NK-92 (cell line): ENCODE results near the gene FBXO11.
"Not testable (repeated sequence)": the region's sequence is repeated elsewhere in the genome, so short reads cannot be mapped to it uniquely, and the experiment has no call there.

Experiments
- DNase-seq: peaks from one replicate; lab custom pipeline; 2025; ENCODE audit not compliant: unreplicated experiment; lab: John Stamatoyannopoulos, UW

Gene FBXO11

DNA sequence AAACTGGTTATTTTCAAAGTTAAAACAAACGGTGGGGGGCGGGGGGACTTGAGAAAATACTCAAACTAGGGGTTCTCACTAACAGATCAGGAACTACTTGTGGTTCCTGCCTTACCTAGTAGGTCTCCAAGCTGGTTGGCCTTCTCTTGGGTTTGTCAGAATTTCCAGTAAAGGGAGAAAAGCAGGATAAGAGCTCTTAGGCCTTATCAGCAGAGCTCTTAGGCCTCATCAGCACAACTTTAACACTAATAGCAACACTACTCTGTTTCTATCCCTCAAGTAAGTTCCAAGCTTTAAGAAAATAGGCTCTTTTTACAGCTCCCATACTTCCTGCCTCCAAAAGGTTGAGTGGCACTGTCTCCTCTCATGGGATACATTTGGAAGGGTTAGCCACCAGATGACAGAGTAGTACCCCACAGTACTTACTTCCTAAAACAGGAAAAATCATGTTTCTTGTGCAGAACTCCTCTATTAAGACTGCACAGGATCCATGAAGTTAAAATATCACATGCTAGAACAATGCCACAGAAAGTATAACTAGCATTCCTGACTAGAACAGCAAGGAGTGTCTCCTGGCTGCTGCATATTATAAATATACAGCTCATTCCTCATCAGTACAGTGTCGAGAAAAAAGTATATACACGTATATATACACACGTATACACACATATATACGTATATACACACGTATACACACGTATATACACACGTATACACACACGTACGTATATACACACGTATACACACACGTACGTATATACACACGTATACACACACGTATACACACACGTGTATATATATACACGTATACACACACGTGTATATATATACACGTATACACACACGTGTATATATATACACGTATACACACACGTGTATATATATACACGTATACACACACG lies 6.1 kb downstream of the FBXO11 start:
- no peak for DNase-seq

DNA sequence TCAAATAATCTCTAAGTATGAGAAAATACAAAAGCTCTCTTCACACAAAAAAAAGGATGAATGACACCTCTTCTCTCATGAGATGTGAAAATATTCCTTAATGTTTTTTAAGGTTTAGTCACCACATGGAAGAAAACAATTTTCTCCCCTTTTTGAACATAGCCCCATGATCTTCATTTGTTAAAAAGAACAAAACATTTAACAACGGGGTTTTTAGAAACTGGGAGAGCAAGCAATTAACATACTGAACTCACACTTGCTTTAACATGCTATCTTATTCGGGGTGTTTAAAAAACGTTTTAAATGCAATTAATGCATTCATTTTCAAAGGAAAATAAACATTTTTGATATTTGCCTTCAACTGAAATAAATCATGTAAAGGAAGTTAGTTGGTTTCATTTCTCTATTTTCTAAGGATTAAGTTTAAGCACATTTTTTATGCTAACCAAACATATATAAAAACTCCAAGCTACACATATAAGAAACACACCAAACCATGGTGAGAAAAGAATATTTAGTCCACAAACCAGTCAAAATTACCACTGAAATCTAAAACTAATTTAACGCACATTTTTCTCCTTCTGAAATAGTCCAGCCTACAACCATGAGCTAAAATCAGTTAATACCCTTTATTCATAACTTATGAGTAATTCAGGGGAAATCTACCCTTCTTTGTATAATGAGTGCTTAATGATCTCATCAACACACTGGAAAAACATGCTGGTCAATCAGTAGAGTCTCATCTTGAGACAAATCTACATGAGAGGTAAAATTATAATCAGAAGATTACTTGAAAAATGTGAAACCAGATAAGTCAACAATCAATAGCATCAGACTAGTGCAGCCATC lies 8.2 kb downstream of the FBXO11 start:
- no peak for DNase-seq

DNA sequence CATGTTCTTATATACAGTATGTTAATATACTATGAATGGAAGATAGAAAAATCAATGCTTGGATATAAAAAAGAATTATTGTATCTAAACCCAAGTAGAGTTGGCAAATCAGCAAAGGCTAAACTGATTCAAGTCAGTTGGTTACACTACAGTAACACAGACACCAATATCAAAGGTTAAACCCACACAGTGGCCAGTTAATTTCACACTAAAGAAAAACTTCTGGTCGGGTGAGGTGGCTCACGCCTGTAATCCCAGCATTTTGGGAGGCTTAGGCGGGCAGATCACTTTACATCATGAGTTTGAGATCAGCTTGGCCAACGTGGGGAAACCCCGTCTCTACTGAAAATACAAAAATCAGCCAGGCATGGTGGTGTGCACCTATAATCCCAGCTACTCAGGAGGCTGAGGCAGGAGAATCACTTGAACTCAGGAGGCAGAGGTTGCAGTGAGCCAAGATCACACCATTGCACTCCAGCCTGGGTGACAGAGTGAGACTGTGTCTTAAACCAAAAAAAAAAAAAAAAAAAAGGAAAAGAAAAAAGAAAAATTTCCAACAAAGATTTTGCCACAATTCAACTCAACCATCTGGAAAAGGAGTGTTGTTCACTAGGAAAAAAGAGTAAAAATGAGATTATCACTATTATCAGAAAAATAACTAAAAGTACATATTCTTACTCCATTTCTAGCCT lies 9.0 kb downstream of the FBXO11 start:
- DNase-seq, result not testable (repeated sequence)

DNA sequence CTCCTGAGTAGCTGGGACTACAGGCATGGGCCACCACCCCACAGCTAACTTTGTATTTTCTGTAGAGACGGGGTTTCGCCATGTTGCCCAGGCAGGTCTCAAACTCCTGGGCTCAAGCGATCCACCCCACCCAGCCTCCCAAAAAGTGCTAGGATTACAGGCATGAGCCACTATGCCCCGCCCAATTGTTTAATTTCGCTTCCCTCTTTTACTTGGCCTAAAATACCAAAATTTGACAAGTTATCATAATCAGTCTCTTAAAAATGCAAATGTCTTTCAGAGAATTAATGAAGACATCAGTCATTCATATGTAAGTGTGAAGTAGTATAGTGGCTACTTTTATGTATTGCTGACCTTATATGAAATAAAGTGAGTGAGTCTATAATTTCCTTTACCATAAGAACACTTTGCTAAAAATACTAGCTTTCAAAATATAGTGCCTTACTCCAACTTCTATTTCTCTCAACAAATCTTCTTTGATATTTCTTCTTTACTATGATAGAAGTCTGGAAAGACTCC lies 9.8 kb downstream of the FBXO11 start:
- DNase-seq, result no peak

DNA sequence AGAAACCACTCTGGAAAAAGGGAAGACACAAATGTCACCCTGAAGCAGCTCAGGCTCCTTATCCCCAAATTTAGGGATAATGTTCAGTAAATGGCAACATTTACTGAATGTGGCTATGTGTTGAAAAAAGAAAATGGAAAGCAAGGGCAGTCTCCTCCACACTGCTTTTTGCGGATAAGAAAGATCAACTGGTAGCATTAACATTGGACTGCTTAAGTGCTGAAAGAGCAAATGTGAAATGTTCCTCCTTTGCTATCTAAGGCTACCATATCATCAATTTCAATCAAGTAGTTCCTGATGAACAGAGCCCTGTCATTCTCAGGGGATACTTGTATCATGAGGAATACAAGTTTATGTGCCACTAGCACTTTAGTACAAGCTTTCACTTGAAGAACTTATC lies 12.5 kb downstream of the FBXO11 start:
- no peak for DNase-seq

DNA sequence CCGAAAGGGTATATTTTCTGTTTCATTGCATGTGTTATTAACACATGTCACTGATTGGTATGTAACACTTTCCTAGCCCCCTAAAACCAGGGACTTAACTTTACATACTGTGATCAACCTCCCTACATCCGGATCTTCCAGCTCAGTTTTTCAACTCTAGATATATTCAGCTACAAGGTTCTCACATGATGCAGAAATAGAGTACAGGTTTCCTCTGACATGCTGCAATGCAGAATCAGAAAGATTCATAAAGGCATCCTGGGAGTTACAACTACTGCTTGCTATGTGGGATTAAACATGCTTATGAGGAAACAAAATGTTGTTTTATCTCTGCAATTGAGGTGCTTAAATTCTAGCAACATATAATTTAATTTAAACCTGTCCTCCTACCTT lies 14.0 kb downstream of the FBXO11 start:
- no peak for DNase-seq

DNA sequence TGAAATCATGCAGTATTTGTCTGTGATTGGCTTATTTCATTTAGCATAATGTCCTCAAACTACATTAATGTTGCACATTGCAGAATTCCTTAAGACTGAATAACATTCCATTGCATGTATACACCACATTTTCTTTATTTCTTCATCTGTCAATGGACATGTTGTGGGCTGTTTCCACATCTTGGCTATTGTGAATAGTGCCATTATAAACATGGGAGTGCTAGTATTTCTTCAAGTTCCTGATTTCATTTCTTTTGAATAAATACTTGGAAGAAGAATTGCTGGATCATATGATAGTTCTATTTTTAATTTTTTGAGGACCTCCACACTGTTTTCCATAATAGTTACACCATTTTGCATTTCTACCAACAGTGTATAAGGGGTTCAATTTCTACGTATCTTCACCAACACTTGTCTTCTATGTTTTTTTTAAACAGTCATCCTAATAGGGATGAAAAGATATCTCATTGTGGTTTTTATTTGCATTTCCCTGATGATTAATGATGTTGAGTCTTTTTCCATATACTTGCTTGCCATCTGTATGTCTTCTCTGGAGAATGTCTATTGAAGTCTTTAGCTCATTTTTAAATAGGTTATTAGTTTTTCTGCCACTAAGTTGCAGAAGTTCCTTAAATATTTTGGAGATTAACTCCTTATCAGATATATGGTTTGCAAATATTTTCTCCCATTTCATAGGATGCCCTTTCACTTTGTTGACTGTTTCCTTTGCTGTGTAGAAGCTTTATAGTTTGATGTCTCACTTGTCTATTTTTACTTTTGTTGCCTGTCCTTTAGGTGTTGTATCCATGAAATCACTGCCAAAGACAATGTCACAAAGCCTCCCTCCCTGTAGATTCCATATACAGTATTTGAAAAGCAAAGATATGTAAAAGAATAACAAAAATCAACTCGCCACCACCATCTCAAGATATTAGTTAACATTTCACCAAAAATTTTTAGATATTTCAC lies 14.6 kb downstream of the FBXO11 start:
- no peak for DNase-seq

DNA sequence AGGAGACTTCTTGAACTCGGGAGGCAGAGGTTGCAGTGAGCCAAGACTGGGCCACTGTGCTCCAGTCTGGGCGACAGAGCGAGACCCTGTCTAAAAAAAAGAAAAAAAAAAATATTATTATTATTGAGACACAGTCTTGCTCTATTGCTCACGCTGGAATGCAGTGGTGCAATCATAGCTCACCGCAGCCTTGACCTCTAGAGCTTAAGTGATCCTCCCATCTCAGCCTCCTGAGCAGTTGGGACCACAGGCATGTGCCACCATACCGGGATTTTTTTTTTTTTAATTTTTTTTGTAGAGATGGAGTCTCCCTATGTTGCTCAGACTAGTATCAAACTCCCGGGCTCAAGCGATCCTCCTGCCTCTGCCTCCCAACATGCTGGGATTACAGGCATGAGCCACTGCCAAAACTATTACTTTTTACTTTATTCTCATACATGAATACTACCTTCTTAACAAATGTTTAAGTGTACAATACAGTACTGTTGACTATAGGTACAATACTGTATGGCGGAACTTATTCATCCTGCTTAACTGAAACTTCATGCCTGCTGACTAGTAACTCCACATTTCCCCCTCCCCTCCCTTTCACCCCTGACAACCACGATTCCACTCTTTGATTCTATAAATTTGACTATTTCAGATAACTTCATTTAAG lies 15.5 kb downstream of the FBXO11 start:
- DNase-seq, result no peak

DNA sequence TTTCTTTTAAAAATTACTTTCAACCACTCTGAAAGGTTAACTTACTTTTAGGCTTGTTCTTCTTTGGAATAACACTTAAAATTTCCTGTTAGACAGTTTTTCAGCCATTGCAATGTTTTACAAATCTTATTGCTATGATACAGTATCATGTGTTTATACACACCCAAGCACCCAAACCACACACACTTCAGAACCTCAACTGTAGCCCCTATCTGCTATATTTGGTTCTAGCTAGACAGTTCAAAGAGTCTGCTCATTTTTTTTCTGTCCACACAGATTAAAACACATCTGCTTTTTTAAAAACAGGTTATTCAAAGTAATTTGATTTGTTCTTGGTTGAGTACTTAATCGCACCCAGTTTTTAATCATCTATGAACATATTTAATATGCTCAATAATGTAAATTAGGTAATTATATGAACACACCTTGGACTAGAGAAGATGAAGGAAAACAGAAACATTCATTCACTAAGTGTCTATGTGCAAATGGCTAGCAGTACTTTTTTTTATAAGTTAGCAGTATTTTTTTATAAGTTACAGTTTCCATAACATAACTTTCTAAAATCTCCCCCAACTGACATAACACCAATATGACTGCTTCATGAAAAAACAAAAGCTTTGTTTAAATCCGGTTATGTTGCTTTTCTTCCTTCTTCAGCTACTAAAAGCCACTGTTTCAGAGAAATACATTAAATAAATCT lies 17.6 kb downstream of the FBXO11 start:
- no peak for DNase-seq

DNA sequence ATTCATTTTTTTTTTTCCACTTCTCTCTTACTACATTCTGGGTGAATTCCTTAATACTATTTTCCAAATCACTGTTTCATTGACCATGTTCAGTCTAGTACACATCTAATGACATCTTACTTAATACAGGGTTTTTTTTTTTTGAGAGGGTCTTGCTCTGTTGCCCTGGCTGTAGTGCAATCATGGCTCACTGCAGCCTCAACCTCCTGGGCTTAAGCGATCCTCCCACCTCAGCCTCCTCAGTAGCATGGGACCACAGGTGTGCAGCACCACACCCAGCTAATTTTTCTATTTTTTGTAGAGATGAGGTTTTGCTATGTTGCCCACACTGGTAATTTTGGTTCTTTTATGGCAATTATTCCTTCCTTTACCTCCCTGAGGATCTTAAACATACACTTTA lies 29.4 kb downstream of the FBXO11 start:
- no peak for DNase-seq

DNA sequence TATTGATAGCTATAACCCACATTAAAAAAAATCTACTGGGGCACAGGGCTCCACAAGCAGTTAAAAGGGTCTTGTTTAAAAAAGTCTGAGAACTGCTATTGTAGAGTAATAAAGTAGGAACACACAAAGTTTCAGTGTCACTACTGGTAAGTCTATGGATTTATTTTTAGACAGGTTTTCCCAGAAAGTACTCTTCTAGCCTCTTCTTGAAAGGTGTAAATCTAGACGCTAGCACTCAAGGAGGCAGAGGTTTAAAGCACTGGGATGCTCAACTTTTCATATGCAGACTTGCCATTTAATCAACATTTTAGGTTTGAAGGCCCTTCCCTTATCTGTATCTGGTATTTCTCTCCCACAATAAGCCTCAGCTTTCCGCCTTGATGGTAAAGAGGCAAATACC lies 33.4 kb downstream of the FBXO11 start:
- DNase-seq, result no peak

DNA sequence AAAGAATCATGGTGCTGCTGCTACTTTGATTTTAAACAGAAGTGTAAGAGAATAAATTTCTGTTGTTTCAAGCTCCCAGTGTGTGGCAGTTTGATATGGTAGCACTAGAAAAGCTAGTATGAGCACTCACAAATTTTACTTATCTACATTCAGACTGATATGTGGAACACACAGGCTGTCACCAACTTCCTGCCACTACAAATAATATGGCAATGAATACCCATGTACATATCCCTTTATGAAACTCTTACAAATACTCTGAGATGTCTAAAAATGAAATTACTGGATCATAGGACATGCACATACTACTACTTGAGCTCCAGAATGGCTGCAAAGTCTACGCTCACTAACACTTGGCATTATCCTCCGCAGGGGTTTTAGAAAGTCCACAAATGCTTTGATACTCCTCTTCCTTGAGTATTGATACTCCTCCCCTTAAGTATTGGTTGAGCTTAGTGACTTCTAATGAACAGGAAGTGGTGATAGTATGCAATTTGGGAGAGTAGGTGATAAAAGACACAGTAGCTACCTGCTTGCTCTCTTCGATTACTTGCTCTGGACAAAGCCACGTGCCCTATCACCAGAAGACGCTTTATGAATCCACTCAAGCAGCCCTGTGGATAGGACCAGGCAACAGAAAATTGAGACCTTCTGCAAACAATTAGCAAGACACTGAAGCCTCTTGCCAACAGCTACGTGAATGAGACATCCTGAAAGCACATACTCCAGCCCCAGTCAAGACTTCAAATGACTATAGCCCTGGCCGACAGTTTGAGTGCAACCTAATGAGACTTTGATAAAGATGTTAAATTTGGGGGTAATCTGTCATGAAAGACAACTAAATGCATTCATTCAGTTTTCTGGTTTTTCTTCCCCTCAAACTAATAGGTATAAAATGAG lies 35.4 kb downstream of the FBXO11 start:
- DNase-seq, result no peak

DNA sequence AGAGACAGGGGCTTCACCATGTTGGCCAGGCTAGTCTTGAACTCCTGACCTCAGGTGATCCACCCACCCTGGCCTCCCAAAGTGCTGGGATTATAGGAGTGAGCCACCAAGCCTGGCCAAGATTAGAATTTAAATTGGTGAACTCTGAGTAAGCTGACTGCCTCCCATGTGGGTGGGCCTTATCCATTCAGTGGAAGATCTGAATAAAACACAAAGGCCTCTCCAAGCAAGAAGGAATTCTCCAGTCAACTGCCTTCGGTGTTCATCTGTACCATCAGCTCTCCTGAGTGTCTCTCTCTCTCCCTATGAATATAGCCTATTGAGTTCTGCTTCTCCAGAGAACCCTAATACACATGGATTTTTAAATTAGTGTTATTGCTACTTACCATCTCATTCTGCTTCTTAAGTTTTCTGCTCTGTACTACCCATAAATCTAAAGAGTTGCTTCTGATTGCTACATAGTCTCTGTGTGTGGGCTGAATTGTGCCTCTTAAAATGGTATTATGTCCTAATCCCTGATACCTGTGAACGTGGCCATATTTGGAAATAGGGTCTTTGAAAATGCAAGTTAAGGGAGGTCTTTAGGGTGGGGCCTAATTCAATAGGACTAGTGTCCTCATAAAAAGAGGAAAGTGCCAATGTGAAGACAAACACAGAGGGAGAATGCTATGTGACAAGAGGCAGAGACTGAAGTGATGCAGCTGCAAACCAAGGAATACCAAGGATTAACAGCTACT lies 36.3 kb downstream of the FBXO11 start:
- DNase-seq, result no peak

DNA sequence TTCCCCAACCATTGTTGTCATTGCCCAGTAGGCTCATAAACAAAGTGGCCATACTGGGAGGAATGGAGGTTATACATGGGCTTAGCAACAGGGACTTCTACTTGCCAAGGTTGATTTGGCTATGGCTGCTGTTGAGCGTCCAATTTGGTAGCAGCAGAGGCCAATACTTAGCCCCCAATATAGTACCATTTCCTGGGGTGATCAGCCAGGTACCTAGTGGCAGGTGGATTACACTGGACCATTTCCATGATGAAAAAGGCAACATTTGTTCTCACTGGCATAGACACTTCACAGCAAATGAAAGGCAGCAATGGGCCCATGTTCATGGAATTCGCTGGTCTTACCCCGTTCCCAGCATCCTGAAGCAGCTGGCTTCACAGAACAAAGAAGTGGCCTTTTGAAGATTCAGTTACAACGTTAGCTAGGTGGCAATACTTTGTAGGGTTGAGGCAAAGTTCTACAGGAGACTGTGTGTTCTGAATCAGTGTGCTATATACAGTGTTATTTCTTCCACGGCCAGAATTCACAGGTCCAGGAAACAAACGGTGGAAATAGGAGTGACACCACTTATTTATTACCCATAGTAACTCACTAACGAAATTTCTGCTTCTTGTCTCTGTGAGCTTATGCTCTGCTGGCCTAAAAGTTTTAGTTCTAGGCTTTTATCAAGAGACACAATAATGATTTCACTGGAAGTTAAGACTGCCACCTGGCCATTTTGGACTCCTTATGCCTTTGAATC lies 37.5 kb downstream of the FBXO11 start:
- DNase-seq, result no peak

DNA sequence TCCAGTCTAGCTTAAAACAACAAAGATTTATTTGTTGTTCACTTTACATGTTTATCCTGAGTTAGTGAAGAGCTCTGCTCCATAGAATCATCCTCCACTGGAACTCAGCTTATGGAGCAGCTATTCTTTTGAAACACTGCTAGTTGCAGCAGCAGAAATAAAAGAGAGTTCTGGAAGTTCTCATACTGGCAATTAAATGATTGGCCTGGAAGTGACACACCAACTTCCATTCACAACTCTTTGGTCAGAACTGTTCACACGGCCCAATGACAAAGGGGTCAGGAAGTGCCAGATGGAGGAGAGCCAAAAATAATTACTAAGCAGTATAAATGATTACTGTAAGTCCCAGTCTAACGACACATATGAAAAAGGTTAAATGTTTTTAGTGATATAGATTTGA lies 39.1 kb downstream of the FBXO11 start:
- no peak for DNase-seq

DNA sequence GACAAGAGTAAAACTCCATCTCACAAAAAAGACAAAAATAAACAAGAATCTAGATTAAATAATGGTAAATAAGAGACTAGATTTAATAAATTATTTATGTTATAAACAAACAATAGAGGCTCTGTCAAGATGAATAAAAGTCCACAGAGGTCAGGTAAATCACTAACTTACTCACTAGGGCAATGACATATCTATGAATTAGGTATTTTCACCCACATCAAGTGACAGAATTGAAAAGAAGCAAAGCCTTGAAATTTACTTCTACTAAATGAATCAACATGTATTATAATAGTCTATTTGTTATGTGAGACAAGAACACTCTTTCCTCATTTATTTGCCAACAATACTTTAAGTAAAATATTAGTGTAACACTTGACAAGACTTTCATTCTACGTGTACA lies 41.7 kb downstream of the FBXO11 start:
- DNase-seq, result no peak

DNA sequence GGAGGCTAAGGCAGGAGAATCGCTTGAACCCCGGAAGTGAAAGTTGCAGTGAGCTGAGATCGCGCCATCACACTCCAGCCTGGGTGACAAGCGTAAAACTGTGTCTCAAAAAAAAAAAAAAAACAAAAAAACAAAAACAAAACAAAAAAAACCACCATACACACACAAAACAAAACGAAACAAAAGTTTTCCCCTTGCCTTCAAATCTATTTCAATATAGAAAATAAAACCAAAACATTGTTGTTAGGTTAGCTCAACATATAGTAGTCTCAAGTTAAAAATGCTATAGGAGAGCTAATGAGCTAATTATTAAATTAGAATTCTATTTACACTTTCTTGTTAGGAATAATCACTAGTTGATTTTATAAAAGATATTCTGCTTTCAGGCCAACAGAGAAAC lies 43.3 kb downstream of the FBXO11 start:
- DNase-seq, result no peak
